ENCODE data around the gene PALM2AKAP2. TPM values are rescaled to one million over a fixed set of nuclear protein-coding genes. Genes with fewer than 3 reads are reported as not detected.

PALM2AKAP2 gene
- total and polyA plus RNA-seq, 2 experiments from 2014 or later = 2.7 to 7.0 TPM

GRCh38 chr9:109739760-109740159 is 40.2 kb upstream of the PALM2AKAP2 start:
- no peak for TF ChIP-seq EZH2phosphoT487 (IDR thresholded peaks at IDR 0.05; ENCODE audit: low read depth, severe bottlenecking, unreplicated experiment)
- TF ChIP-seq EZH2 (IDR thresholded peaks at IDR 0.05; ENCODE audit: borderline replicate concordance) = no peak
- TF ChIP-seq CTCF (IDR thresholded peaks at IDR 0.05; ENCODE audit: poor library complexity) = no peak
- H3K27me3 ChIP-seq = no peaks in the 10 kb centered on the region
- no peak overlapping the region for H3K4me3 ChIP-seq
- no peaks in the 10 kb centered on the region for H3K36me3 ChIP-seq (replicated peaks; ENCODE audit: insufficient read depth, low read depth)
- H3K9me2 ChIP-seq (replicated peaks; ENCODE audit: insufficient read depth) = no peaks in the 10 kb centered on the region
- H2AFZ ChIP-seq = no peak overlapping the region
- no peak for DNase-seq (ENCODE audit: low spot score)
- H4K20me1 ChIP-seq (ENCODE audit: insufficient read depth, poor library complexity, severe bottlenecking) = no peaks in the 10 kb centered on the region
- WGBS (ENCODE audit: low lambda C conversion rate, missing lambda C conversion rate) = 72% methylated on average over 3 of the region's 3 CpGs
- no peaks in the 10 kb centered on the region for H3K79me2 ChIP-seq
- H3K9me3 ChIP-seq (ENCODE audit: low read depth) = no peaks in the 10 kb centered on the region
- peaks cover 17% of the 10 kb centered on the region for H3K4me1 ChIP-seq (ENCODE audit: insufficient read depth)
- no peak overlapping the region for H3K4me2 ChIP-seq
- H3K27ac ChIP-seq = no peak overlapping the region

- Histone ChIP-seq H3K9me3 (ENCODE audit: low read depth) (no peaks in the 10 kb centered on the region), H3K4me1 (ENCODE audit: insufficient read depth) (peaks cover 17% of the 10 kb centered on the region), H3K4me2 (peak overlapping the region; percentile 12), H2AFZ (no peak overlapping the region), H3K27ac (peak overlapping the region; percentile 11), H3K36me3 (replicated peaks; ENCODE audit: insufficient read depth, low read depth) (no peaks in the 10 kb centered on the region), H3K79me2 (no peaks in the 10 kb centered on the region), H4K20me1 (ENCODE audit: insufficient read depth, poor library complexity, severe bottlenecking) (no peaks in the 10 kb centered on the region), H3K9me2 (replicated peaks; ENCODE audit: insufficient read depth) (no peaks in the 10 kb centered on the region), H3K27me3 (no peaks in the 10 kb centered on the region), H3K4me3 (no peak overlapping the region)
- WGBS (ENCODE audit: low lambda C conversion rate, missing lambda C conversion rate) = 38% methylated on average over 2 of the region's 2 CpGs
- TF ChIP-seq EZH2phosphoT487 (IDR thresholded peaks at IDR 0.05; ENCODE audit: low read depth, severe bottlenecking, unreplicated experiment) = no peak
- no peak for TF ChIP-seq EZH2 (IDR thresholded peaks at IDR 0.05; ENCODE audit: borderline replicate concordance)
- TF ChIP-seq CTCF (IDR thresholded peaks at IDR 0.05; ENCODE audit: poor library complexity) = no peak
- DNase-seq (ENCODE audit: low spot score) = peak; percentile 28
Observed at GRCh38 chr9:109742776-109743348, 37.1 kb upstream of the PALM2AKAP2 start.

GRCh38 chr9:109743696-109744095 is 36.3 kb upstream of the PALM2AKAP2 start:
- no peaks in the 10 kb centered on the region for H4K20me1 ChIP-seq (ENCODE audit: insufficient read depth, poor library complexity, severe bottlenecking)
- no peaks in the 10 kb centered on the region for H3K27me3 ChIP-seq
- no peak overlapping the region for H2AFZ ChIP-seq
- no peak for TF ChIP-seq CTCF (IDR thresholded peaks at IDR 0.05; ENCODE audit: poor library complexity)
- TF ChIP-seq EZH2phosphoT487 (IDR thresholded peaks at IDR 0.05; ENCODE audit: low read depth, severe bottlenecking, unreplicated experiment) = no peak
- no peak for TF ChIP-seq EZH2 (IDR thresholded peaks at IDR 0.05; ENCODE audit: borderline replicate concordance)
- no peaks in the 10 kb centered on the region for H3K9me2 ChIP-seq (replicated peaks; ENCODE audit: insufficient read depth)
- no peaks in the 10 kb centered on the region for H3K79me2 ChIP-seq
- no peak overlapping the region for H3K27ac ChIP-seq
- peaks cover 17% of the 10 kb centered on the region for H3K4me1 ChIP-seq (ENCODE audit: insufficient read depth)
- H3K4me3 ChIP-seq = no peak overlapping the region
- no peak for DNase-seq (ENCODE audit: low spot score)
- no peaks in the 10 kb centered on the region for H3K36me3 ChIP-seq (replicated peaks; ENCODE audit: insufficient read depth, low read depth)
- H3K9me3 ChIP-seq (ENCODE audit: low read depth) = no peaks in the 10 kb centered on the region
- WGBS (ENCODE audit: low lambda C conversion rate, missing lambda C conversion rate) = 69% methylated on average over 2 of the region's 2 CpGs
- no peak overlapping the region for H3K4me2 ChIP-seq
